Measurements from ENCODE around the gene ARV1.
A peak's percentile ranks its signal among the peaks of the same experiment; 100 is the strongest.
"Not testable (repeated sequence)": the region's sequence is repeated elsewhere in the genome, so short reads cannot be mapped to it uniquely, and the experiment has no call there.

ARV1 gene

GRCh38 chr1:231020139-231020601, 41.3 kb downstream of the ARV1 start:
- peak; percentile 24 for DNase-seq

GRCh38 chr1:231020816-231021215, 41.9 kb downstream of the ARV1 start:
- no peak for DNase-seq

GRCh38 chr1:231021540-231022031, 42.7 kb downstream of the ARV1 start:
- DNase-seq, result no peak

- DNase-seq, result not testable (repeated sequence)
Observed at GRCh38 chr1:231022543-231022942, 43.6 kb downstream of the ARV1 start.

- no peak for DNase-seq
Observed at GRCh38 chr1:231023150-231023549, 44.3 kb downstream of the ARV1 start.

GRCh38 chr1:231026576-231026975, 47.7 kb downstream of the ARV1 start:
- DNase-seq, result no peak

GRCh38 chr1:231027136-231027925, 48.4 kb downstream of the ARV1 start:
- no peak for DNase-seq

GRCh38 chr1:231027971-231028370, 49.1 kb downstream of the ARV1 start:
- no peak for DNase-seq

- DNase-seq, result no peak
Observed at GRCh38 chr1:231028682-231029081, 49.8 kb downstream of the ARV1 start.

GRCh38 chr1:231029247-231029646, 50.4 kb downstream of the ARV1 start:
- DNase-seq, result not testable (repeated sequence)

GRCh38 chr1:231029841-231030240, 50.9 kb downstream of the ARV1 start:
- no peak for DNase-seq

GRCh38 chr1:231032963-231033362, 54.1 kb downstream of the ARV1 start:
- DNase-seq, result no peak

- DNase-seq, result no peak
Observed at GRCh38 chr1:231035799-231036198, 56.9 kb downstream of the ARV1 start.

- peak; percentile 78 for DNase-seq
Observed at GRCh38 chr1:231036416-231036815, 57.5 kb downstream of the ARV1 start.

- DNase-seq, result no peak
Observed at GRCh38 chr1:231037585-231038517, 59.0 kb downstream of the ARV1 start.

GRCh38 chr1:231039161-231040018, 60.5 kb downstream of the ARV1 start:
- DNase-seq, result peak; percentile 55

GRCh38 chr1:231040019-231040799, 61.3 kb downstream of the ARV1 start, which contains the start of gene FAM89A:
FAM89A (minus strand) TSS chr1:231040254; CDS start chr1:231040211, 43 bp downstream.
- DNase-seq, result peak; percentile 75

- DNase-seq, result peak; percentile 49
Observed at GRCh38 chr1:231040800-231041718, 62.2 kb downstream of the ARV1 start.

GRCh38 chr1:231041719-231042261, 62.9 kb downstream of the ARV1 start:
- DNase-seq, result peak; percentile 71

- DNase-seq, result no peak
Observed at GRCh38 chr1:231044588-231044987, 65.7 kb downstream of the ARV1 start.
